Loucy (cell line): ENCODE results near the gene DEPDC5.

Experiments used
- CTCF ChIP-seq: fragments of 200-600 bp; sonication (generic); conservative IDR thresholded peaks from 2 replicates; pipeline ENCODE4 v1.5.1; 2014; ENCODE audit warnings: mild to moderate bottlenecking, antibody characterized with exemption, low read length
- EZH2phosphoT487 ChIP-seq: fragments of 200-600 bp; IDR thresholded peaks from 2 replicates; pipeline ENCODE4 v1.6.1; 2018; ENCODE audit warnings: antibody characterized with exemption, mild to moderate bottlenecking, moderate library complexity, borderline replicate concordance

GRCh38 chr22:31747441-31747840 lies 6.4 kb upstream of the DEPDC5 start:
- TF ChIP-seq CTCF, result no peak
- no peak for TF ChIP-seq EZH2phosphoT487
